ENCODE results near the gene KIRREL1. TPM values are rescaled to one million over a fixed set of nuclear protein-coding genes. Genes with fewer than 3 reads are reported as not detected.

KIRREL1 gene
- total and polyA plus RNA-seq, 2 of the 13 experiments (the other 11 are each of a cell fraction or from before 2014, with no cell fraction given), result 0.02 to 0.03 TPM

- WGBS (ENCODE audit: low lambda C conversion rate), result 44% methylated on average over 1 of the region's 1 CpG
- FAIRE-seq (no peak), DNase-seq (ENCODE audit: low spot score) (no peak), ATAC-seq (no peak)
- H3K4me1 ChIP-seq (ENCODE audit: insufficient read depth, low read length), result no peaks in the 10 kb centered on the region
- no peaks in the 10 kb centered on the region for H4K20me1 ChIP-seq (ENCODE audit: insufficient read depth, low read length)
- no peaks in the 10 kb centered on the region; a peak in 1 of 5 replicates for H3K27me3 ChIP-seq (ENCODE audit: control insufficient read depth in 1 of 2, insufficient read depth in 2 of 2, low read length in 2 of 2)
- TF ChIP-seq MIER2 (CRISPR knock-in tag; IDR thresholded peaks at IDR 0.05) (no peak), MYNN (CRISPR knock-in tag; IDR thresholded peaks at IDR 0.05; ENCODE audit: low read depth) (no peak), IKZF5 (CRISPR knock-in tag; IDR thresholded peaks at IDR 0.05) (no peak), CEBPZ (IDR thresholded peaks at IDR 0.05; ENCODE audit: low read length) (no peak), HDAC6 (IDR thresholded peaks at IDR 0.05; ENCODE audit: low read depth, low read length) (no peak), ZNF549 (CRISPR knock-in tag; IDR thresholded peaks at IDR 0.05) (no peak), DMAP1 (CRISPR knock-in tag; IDR thresholded peaks at IDR 0.05) (no peak)
- H3K79me2 ChIP-seq (ENCODE audit: insufficient read depth, low read length), result no peaks in the 10 kb centered on the region
- no peak overlapping the region for H2AFZ ChIP-seq (ENCODE audit: low read length)
- BruUV-seq (replicated peaks), result no TSS peak
- no peak overlapping the region for H3K9ac ChIP-seq (ENCODE audit: insufficient read depth, low read depth, low read length)
- in situ Hi-C loops (cut with HindIII; ENCODE audit: extremely low pct_ligation_motif_present, low pct_unique_long_range_greater_than_20kb) (no loop called here), intact Hi-C loops (cut with micrococcal nuclease; ENCODE audit: unreplicated experiment) (no loop called here)
- ChIA-PET POLR2A (no interaction called here), CTCF (ENCODE audit: low intra/inter-chr PET ratio, low total read pairs) (no interaction called here)
- no peaks in the 10 kb centered on the region for H3K36me3 ChIP-seq (replicated peaks in 1 of 2; ENCODE audit: control insufficient read depth in 1 of 2, insufficient read depth in 2 of 2, low read length in 2 of 2)
- no peaks in the 10 kb centered on the region for H3K9me3 ChIP-seq (ENCODE audit: low read length)
- H3K4me3 ChIP-seq (replicated peaks in 1 of 3; ENCODE audit: insufficient read depth in 1 of 3, low read depth in 2 of 3, low read length in 3 of 3), result no peak overlapping the region
- no peak overlapping the region for H3K4me2 ChIP-seq (ENCODE audit: low read depth, low read length)
- no peak overlapping the region for H3K27ac ChIP-seq (ENCODE audit: extremely low read length, insufficient read depth, low read length)
These were observed 155.0 kb downstream of the KIRREL1 start for GRCh38 chr1:158148468-158148867.

Measured in HepG2 (cell line).